ENCODE data around the gene CDC42.

GRCh38 chr1:22089787-22090186, 37.3 kb downstream of the CDC42 start:
- no peak for TF ChIP-seq CTCF (IDR thresholded peaks at IDR 0.05; ENCODE audit: insufficient read depth, low read depth, low read length)
- TF ChIP-seq EZH2 (IDR thresholded peaks at IDR 0.05; ENCODE audit: insufficient read depth, low read length): no peak

Data from astrocyte (in vitro differentiated cells and primary cell).